Body of pancreas (tissue), 4 donors: ENCODE data around the gene MTCH1.
"Not testable (repeated sequence)": the region's sequence is repeated elsewhere in the genome, so short reads cannot be mapped to it uniquely, and the experiment has no call there.

Experiments used
- POLR2A ChIP-seq, 3 donors: fragments of 450-650 bp; IDR thresholded peaks; one replicate each; pipeline ENCODE4 v1.6.1; 2016; ENCODE audit warnings: antibody characterized with exemption in 3 of 3, mild to moderate bottlenecking in 2 of 3
- TF ChIP-seq, protein P1 (sequence below), 7 experiments: fragments of 450-650 bp in 4 of 7; fragments of 200-600 bp in 3 of 7; sonication (generic) in 3 of 7; IDR thresholded peaks; one replicate each; pipeline ENCODE4 v1.5.1; 2016 to 2019; ENCODE audit warnings: antibody characterized with exemption in 7 of 7

DNA sequence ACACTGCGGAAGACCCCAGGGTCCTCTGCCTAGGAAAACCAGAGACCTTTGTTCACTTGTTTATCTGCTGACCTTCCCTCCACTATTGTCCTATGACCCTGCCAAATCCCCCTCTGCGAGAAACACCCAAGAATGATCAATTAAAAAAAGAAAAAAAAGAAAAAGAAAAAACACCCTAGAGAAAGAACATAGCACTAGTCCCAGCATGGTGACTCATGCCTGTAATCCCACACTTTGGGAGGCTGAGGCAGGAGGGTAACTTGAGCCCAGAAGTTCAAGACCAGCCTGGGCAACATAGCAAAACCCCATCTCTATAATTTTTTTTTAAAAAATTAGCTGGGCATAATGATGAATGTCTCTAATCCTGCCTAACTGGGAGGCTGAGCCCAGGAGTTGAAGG lies 43.7 kb downstream of the MTCH1 start:
- TF ChIP-seq, protein P1, sequence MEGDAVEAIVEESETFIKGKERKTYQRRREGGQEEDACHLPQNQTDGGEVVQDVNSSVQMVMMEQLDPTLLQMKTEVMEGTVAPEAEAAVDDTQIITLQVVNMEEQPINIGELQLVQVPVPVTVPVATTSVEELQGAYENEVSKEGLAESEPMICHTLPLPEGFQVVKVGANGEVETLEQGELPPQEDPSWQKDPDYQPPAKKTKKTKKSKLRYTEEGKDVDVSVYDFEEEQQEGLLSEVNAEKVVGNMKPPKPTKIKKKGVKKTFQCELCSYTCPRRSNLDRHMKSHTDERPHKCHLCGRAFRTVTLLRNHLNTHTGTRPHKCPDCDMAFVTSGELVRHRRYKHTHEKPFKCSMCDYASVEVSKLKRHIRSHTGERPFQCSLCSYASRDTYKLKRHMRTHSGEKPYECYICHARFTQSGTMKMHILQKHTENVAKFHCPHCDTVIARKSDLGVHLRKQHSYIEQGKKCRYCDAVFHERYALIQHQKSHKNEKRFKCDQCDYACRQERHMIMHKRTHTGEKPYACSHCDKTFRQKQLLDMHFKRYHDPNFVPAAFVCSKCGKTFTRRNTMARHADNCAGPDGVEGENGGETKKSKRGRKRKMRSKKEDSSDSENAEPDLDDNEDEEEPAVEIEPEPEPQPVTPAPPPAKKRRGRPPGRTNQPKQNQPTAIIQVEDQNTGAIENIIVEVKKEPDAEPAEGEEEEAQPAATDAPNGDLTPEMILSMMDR (IDR thresholded peaks at IDR 0.05) = not testable (repeated sequence)
- TF ChIP-seq POLR2A (IDR thresholded peaks at IDR 0.05) = not testable (repeated sequence)
